Lower leg skin (tissue), 3 donors: ENCODE data around the gene MATN1.

Source experiments
- CTCF ChIP-seq, 3 donors: fragments of 450-650 bp; IDR thresholded peaks; one replicate each; pipeline ENCODE4 v1.5.1; 2016; ENCODE audit warnings: antibody characterized with exemption in 3 of 3, mild to moderate bottlenecking in 3 of 3, moderate library complexity in 2 of 3
- POLR2A ChIP-seq, 2 donors: fragments of 450-650 bp; IDR thresholded peaks; one replicate each; pipeline ENCODE4 v1.6.1; 2016 to 2017; ENCODE audit warnings: antibody characterized with exemption in 2 of 2, mild to moderate bottlenecking in 1 of 2, moderate library complexity in 1 of 2

GRCh38 chr1:30714536-30715090 lies 8.8 kb downstream of the MATN1 start:
- TF ChIP-seq POLR2A (IDR thresholded peaks at IDR 0.05) (no peak), CTCF (IDR thresholded peaks at IDR 0.05) (no peak)
